ENCODE data around the gene AFAP1.

The AFAP1 gene

DNA sequence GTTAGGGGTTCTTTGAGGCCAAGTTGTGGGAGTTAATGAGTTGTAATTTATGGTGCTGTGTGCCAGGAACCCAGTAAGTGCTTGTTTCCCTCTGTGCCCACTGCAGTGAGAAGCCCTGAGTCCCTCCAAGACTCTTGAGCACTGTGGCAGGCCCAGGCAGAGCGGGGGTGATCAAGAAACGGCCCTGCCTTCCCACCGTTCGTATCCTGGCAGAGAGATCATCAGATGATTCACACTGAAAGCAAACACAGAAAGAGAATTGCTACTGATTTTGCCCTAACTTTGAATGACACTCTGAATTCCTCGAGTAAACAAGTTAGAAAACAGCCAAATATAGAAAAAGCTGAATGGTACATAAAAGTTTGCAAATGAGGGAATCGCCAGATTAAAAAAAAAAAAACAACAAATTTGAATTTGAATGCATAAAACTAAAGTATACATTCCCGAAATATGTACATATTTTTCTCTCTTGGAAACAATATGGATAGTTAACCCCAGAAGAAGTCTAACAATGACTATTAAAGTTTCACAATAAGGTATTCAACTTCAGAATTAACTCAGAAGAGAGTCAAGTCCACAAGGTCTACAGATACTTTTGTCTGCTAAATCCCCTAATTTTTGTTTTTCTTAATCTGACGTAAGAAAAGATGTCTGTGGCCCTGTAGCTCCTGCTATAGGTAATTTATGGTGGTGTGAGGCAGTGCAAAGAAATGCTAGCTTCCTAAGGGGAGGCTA is 71.8 kb downstream of the AFAP1 start:
- H3K4me3 ChIP-seq (ENCODE audit: low read depth, low read length): no peak overlapping the region
- TF ChIP-seq, protein P1, sequence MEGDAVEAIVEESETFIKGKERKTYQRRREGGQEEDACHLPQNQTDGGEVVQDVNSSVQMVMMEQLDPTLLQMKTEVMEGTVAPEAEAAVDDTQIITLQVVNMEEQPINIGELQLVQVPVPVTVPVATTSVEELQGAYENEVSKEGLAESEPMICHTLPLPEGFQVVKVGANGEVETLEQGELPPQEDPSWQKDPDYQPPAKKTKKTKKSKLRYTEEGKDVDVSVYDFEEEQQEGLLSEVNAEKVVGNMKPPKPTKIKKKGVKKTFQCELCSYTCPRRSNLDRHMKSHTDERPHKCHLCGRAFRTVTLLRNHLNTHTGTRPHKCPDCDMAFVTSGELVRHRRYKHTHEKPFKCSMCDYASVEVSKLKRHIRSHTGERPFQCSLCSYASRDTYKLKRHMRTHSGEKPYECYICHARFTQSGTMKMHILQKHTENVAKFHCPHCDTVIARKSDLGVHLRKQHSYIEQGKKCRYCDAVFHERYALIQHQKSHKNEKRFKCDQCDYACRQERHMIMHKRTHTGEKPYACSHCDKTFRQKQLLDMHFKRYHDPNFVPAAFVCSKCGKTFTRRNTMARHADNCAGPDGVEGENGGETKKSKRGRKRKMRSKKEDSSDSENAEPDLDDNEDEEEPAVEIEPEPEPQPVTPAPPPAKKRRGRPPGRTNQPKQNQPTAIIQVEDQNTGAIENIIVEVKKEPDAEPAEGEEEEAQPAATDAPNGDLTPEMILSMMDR (IDR thresholded peaks at IDR 0.05; ENCODE audit: control insufficient read depth, extremely low read depth, insufficient read depth): no peak
- no peak for DNase-seq (ENCODE audit: low read depth)

DNA sequence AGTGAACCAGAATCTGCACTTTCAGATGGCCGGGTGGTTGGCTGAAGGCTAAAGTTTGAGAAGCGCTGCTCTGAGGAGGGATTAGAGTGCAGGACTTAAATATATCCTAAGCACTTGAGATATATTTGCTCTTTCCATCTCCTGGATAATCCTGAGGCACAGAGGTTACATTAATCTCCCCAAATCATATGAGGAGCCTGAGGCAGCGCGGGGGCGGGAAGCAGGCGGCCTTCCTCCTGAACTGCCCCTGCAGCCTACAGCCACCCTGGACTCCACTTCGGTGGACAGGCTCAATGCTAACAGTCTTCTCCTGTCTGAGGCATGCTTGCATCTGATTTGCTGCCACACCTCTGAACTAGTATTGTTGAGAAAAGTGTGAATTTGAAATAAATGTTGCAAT is 72.5 kb downstream of the AFAP1 start:
- TF ChIP-seq, protein P1 (IDR thresholded peaks at IDR 0.05; ENCODE audit: control insufficient read depth, extremely low read depth, insufficient read depth): no peak
- DNase-seq (ENCODE audit: low read depth): no peak
- no peak overlapping the region for H3K4me3 ChIP-seq (ENCODE audit: low read depth, low read length)

DNA sequence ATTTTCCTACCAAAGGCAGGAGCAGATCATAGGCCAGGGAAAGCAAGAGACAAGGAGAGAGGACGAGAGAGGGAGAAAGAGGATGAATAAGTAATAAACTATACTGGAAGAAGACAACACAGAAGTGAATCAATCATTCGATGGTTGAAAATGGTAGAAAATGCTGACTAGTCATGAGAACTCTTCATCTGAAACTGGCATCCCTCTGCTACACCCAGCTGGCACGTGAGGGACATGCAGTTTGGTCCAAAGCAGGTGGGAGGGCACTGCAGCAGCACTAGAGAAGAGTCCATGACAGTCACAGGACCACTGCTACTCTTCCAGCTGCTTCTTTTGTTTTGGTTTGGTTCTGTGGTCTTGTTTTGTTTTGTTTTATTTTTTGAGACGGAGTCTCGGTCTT is 74.1 kb downstream of the AFAP1 start:
- H3K4me3 ChIP-seq (ENCODE audit: low read depth, low read length): no peak overlapping the region
- DNase-seq (ENCODE audit: low read depth): no peak
- TF ChIP-seq, protein P1 (IDR thresholded peaks at IDR 0.05; ENCODE audit: control insufficient read depth, extremely low read depth, insufficient read depth): no peak

DNA sequence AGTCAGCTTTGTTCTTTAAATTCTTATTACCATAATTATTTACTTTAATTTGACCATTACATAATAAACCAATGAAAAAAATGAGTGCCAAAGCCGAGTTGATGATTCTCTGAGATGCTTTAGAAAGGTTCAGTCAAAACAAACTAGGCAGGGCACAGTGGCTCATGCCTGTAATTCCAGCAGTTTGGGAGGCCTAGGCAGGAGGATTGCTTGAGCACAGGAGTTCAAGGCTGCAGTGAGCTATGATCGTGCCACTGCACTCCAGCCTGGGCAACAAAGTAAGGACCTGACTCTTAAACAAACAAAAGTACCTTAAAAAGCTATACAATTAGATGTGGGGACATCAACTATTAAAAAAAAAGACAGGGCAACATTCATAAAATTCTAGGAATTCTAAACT is 75.0 kb downstream of the AFAP1 start:
- TF ChIP-seq, protein P1 (IDR thresholded peaks at IDR 0.05; ENCODE audit: control insufficient read depth, extremely low read depth, insufficient read depth): no peak
- H3K4me3 ChIP-seq (ENCODE audit: low read depth, low read length): no peak overlapping the region
- DNase-seq (ENCODE audit: low read depth): no peak

DNA sequence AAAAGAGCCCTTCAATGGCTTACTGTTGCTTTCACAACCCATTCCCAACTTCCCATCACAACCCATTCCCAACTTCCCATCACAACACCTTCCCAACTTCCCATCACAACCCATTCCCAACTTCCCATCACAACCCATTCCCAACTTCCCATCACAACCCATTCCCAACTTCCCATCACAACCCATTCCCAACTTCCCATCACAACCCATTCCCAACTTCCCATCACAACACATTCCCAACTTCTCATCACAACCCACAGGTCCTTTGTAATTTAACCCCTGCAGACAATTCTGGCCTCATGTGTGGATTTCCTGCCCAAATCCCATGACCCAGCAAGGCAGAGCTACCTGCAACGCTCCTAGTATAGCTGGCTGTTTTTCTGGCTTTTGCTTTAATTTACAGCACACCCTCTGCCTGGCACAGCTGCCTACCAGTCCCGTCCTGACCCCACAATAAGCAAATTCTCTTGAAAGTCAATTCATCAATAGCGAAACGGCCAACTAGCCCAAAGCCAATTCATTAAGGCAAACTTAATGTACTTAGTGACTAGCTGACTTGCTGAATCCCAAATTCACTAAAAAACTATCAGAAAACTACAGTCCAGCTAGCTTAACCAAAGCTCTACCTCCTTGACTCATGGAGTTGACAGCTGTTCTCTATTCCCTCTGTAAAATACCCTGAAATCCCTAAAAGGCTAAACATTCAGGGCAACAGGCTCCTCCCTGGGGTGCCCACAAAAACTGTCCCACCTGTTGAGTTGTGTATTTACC is 75.6 kb downstream of the AFAP1 start:
- TF ChIP-seq, protein P1 (IDR thresholded peaks at IDR 0.05; ENCODE audit: control insufficient read depth, extremely low read depth, insufficient read depth): no peak
- DNase-seq (ENCODE audit: low read depth): no peak
- no peak overlapping the region for H3K4me3 ChIP-seq (ENCODE audit: low read depth, low read length)

DNA sequence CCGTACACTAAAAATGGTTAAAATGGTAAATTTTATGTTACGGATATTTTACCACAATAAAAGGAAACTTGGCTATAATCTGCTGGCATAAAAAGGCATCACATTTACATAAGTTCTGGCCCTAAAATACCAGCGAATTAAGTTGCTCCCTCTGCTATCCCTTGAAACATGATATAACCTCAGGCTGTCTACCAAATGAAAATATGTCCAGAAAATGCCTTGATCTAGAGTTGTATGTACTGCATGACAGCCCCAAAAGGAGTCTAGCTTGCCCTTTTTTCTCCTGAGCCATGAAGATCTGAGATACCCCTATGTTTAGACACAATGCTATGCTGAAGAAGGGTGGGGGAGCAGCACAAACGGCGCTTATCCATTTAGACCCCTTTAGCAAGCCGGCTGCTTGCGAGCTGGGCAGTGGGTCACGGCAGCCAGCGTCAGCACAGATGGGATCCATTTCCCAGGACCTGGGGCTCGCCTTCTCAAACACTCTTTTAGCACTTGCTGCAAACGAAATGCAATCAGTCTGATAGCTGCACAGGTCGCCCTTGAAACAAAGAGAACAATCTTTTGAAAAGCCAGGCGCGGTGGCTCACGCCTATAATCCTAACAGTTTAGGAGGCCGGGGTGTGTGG is 77.0 kb downstream of the AFAP1 start:
- no peak overlapping the region for H3K4me3 ChIP-seq (ENCODE audit: low read depth, low read length)
- TF ChIP-seq, protein P1 (IDR thresholded peaks at IDR 0.05; ENCODE audit: control insufficient read depth, extremely low read depth, insufficient read depth): no peak
- DNase-seq (ENCODE audit: low read depth): no peak

Data from LNCaP clone FGC (cell line).